ENCODE measurements around the gene TREML1. TPM values are rescaled to one million over a fixed set of nuclear protein-coding genes. Genes with fewer than 3 reads are reported as not detected.

TREML1 gene
- total RNA-seq, 1 experiment from 2014 or later = not detected

Other genes with a start within 250 kb of the TREML1 start
- gene UNC5CL, start 115.1 kb downstream of the TREML1 start, total RNA-seq (2014; rRNA removed; shearing (Covaris generic)) = 0.71 TPM in 1 of 2 replicates, not detected in the other
- not detected in 2 replicates for gene TSPO2, start 111.9 kb downstream of the TREML1 start, total RNA-seq (2014; rRNA removed; shearing (Covaris generic))
- gene APOBEC2, start 101.1 kb downstream of the TREML1 start, total RNA-seq (2014; rRNA removed; shearing (Covaris generic)) = not detected in 2 replicates
- 8.7 and 14.8 TPM in 2 replicates for gene OARD1, start 82.0 kb downstream of the TREML1 start, total RNA-seq (2014; rRNA removed; shearing (Covaris generic))
- 21.2 and 26.8 TPM in 2 replicates for gene NFYA, start 81.4 kb downstream of the TREML1 start, total RNA-seq (2014; rRNA removed; shearing (Covaris generic))
- not detected in 2 replicates for gene TREM2, start 8.8 kb upstream of the TREML1 start, total RNA-seq (2014; rRNA removed; shearing (Covaris generic))
- gene TREML2, start 46.8 kb upstream of the TREML1 start, total RNA-seq (2014; rRNA removed; shearing (Covaris generic)) = not detected in 2 replicates
- gene TREML4, start 74.0 kb upstream of the TREML1 start, total RNA-seq (2014; rRNA removed; shearing (Covaris generic)) = not detected in 2 replicates
- not detected in 2 replicates for gene TREM1, start 132.3 kb upstream of the TREML1 start, total RNA-seq (2014; rRNA removed; shearing (Covaris generic))
- gene NCR2, start 181.3 kb upstream of the TREML1 start, total RNA-seq (2014; rRNA removed; shearing (Covaris generic)) = not detected in 2 replicates